Measurements from ENCODE around the gene MAZ.

DNA sequence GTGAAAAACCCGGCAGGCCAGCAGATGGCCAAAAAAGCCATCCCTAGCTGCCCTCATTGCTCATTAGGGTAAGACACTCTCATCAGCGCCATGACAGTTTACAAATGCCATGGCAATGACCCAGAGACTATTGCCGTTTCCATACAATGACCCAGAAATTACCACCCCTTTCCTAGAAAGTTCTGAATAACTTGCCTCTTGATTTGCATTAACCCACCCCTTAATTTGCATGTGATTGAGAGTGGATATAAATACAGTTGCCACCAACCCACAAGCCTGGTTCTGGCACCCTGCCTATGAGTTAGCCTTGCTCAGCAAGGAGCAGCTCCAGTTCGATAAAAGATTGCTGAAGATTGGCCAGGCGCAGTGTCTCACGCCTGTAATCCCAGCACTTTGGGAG is 44.4 kb upstream of the MAZ start:
- TF ChIP-seq, protein P1, sequence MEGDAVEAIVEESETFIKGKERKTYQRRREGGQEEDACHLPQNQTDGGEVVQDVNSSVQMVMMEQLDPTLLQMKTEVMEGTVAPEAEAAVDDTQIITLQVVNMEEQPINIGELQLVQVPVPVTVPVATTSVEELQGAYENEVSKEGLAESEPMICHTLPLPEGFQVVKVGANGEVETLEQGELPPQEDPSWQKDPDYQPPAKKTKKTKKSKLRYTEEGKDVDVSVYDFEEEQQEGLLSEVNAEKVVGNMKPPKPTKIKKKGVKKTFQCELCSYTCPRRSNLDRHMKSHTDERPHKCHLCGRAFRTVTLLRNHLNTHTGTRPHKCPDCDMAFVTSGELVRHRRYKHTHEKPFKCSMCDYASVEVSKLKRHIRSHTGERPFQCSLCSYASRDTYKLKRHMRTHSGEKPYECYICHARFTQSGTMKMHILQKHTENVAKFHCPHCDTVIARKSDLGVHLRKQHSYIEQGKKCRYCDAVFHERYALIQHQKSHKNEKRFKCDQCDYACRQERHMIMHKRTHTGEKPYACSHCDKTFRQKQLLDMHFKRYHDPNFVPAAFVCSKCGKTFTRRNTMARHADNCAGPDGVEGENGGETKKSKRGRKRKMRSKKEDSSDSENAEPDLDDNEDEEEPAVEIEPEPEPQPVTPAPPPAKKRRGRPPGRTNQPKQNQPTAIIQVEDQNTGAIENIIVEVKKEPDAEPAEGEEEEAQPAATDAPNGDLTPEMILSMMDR (IDR thresholded peaks at IDR 0.05): no peak
- TF ChIP-seq ZFX (IDR thresholded peaks at IDR 0.05; ENCODE audit: borderline replicate concordance): no peak

Measured in 22Rv1 (cell line).